Ishikawa (cell line): ENCODE data around the gene C16orf74.

Experiments
- CEBPB ChIP-seq: IDR thresholded peaks from 2 replicates; pipeline ENCODE4 v1.6.1; 2012
- MAX ChIP-seq: IDR thresholded peaks from 2 replicates; pipeline ENCODE4 v1.6.1; 2012
- REST ChIP-seq: IDR thresholded peaks from 2 replicates; pipeline ENCODE4 v1.6.1; 2012; ENCODE audit warnings: low read depth, mild to moderate bottlenecking
- TAF1 ChIP-seq: IDR thresholded peaks from 2 replicates; pipeline ENCODE4 v1.6.1; 2012; ENCODE audit warnings: low read depth, mild to moderate bottlenecking
- YY1 ChIP-seq: IDR thresholded peaks from 2 replicates; pipeline ENCODE4 v1.6.1; 2012; ENCODE audit warnings: low read depth

GRCh38 chr16:85796152-85796551 is 45.3 kb upstream of the C16orf74 start:
- TF ChIP-seq TAF1 (no peak), YY1 (no peak), MAX (no peak), CEBPB (no peak), REST (no peak)
